GM23248 (cell line): Measurements from ENCODE around the gene IFT81. TPM values are rescaled to one million over a fixed set of nuclear protein-coding genes. Genes with fewer than 3 reads are reported as not detected.
"Not testable (repeated sequence)": the region's sequence is repeated elsewhere in the genome, so short reads cannot be mapped to it uniquely, and the experiment has no call there.

Experiments
- DNase-seq: peaks from one replicate; pipeline ENCODE4 v3.0.0-alpha.2; 2015
- H2AFZ ChIP-seq: fragments of 200-600 bp; sonication (generic); 2 replicates; pipeline ENCODE4 v1.6.1; 2016; ENCODE audit warnings: antibody characterized with exemption
- H3F3A ChIP-seq: fragments of 200-600 bp; sonication (generic); 2 replicates; pipeline ENCODE4 v1.6.1; 2016; ENCODE audit warnings: mild to moderate bottlenecking, antibody characterized with exemption, mixed run types; ENCODE audit not compliant: insufficient read depth
- H3K27ac ChIP-seq: fragments of 200-600 bp; sonication (generic); 2 replicates; pipeline ENCODE4 v1.5.1; 2016; ENCODE audit warnings: mild to moderate bottlenecking
- H3K27me3 ChIP-seq: fragments of 200-600 bp; sonication (generic); replicated peaks from 2 replicates; pipeline ENCODE4 v1.6.1; 2016; ENCODE audit warnings: mild to moderate bottlenecking; ENCODE audit not compliant: insufficient read depth
- H3K36me3 ChIP-seq: fragments of 200-600 bp; sonication (generic); 2 replicates; pipeline ENCODE4 v1.6.1; 2016; ENCODE audit warnings: low read depth, mild to moderate bottlenecking
- H3K4me1 ChIP-seq: fragments of 200-600 bp; sonication (generic); 2 replicates; pipeline ENCODE4 v1.6.1; 2016; ENCODE audit warnings: mild to moderate bottlenecking; ENCODE audit not compliant: insufficient read depth
- H3K4me2 ChIP-seq: fragments of 200-600 bp; sonication (generic); one replicate; pipeline ENCODE4 v1.6.1; 2016; ENCODE audit warnings: mild to moderate bottlenecking; ENCODE audit not compliant: unreplicated experiment
- H3K4me3 ChIP-seq: fragments of 200-600 bp; sonication (generic); 2 replicates; pipeline ENCODE4 v1.5.1; 2016; ENCODE audit warnings: mild to moderate bottlenecking
- H3K79me2 ChIP-seq: fragments of 200-600 bp; sonication (generic); 2 replicates; pipeline ENCODE4 v1.6.1; 2016; ENCODE audit warnings: mild to moderate bottlenecking; ENCODE audit not compliant: insufficient read depth
- H3K9ac ChIP-seq: fragments of 200-600 bp; sonication (generic); 2 replicates; pipeline ENCODE4 v1.6.1; 2016; ENCODE audit warnings: mild to moderate bottlenecking
- H3K9me2 ChIP-seq: fragments of 200-600 bp; sonication (generic); 2 replicates; pipeline ENCODE4 v1.6.1; 2016; ENCODE audit warnings: mixed run types, mild to moderate bottlenecking, moderate library complexity; ENCODE audit not compliant: insufficient read depth
- H3K9me3 ChIP-seq: fragments of 200-600 bp; sonication (generic); one replicate; pipeline ENCODE4 v1.6.1; 2017; ENCODE audit warnings: low read depth
- H4K20me1 ChIP-seq: fragments of 200-600 bp; sonication (generic); 2 replicates; pipeline ENCODE4 v1.6.0; 2016; ENCODE audit not compliant: insufficient read depth
- EZH2 ChIP-seq: fragments of 200-600 bp; sonication (generic); IDR thresholded peaks from 2 replicates; pipeline ENCODE4 v1.6.1; 2018; ENCODE audit warnings: antibody characterized with exemption, mild to moderate bottlenecking; ENCODE audit not compliant: insufficient read depth, poor library complexity, severe bottlenecking
- EZH2phosphoT487 ChIP-seq: fragments of 200-600 bp; sonication (generic); IDR thresholded peaks from 2 replicates; pipeline ENCODE4 v1.6.1; 2018; ENCODE audit warnings: antibody characterized with exemption, moderate library complexity, mild to moderate bottlenecking, low read depth; ENCODE audit not compliant: insufficient read depth
- WGBS, 2 experiments: methylation state at CpG; one replicate each; pipeline ENCODE4 v1.1.6; 2015 to 2017; ENCODE audit warnings: low lambda C conversion rate in 2 of 2, low coverage in 1 of 2; ENCODE audit errors: missing lambda C conversion rate in 2 of 2; 5-methylcytosine and 5-hydroxymethylcytosine counted together
- in situ Hi-C: fragments of 300-500 bp; cut with MboI; formaldehyde crosslinking; loops from 2 replicates; pipeline ENCODE4 v1.15.0; 2020
- polyA plus RNA-seq: library from polyadenylated mRNA; unstranded; fragments of >200 nt; fragmentation: Nextera tagmentation; extraction: Ambion mirVana; gene quantifications from 2 replicates; pipeline ENCODE4 v1.2.1, GENCODE V29; 2016
- total RNA-seq: library from RNA; depleted of rRNA; stranded (reverse); fragments of >200 nt; shearing (Covaris generic); gene quantifications from 2 replicates; pipeline ENCODE4 v1.2.3, GENCODE V29; 2014

The IFT81 gene
- total and polyA plus RNA-seq, 2 experiments from 2014 or later = 9.5 to 14.0 TPM

GRCh38 chr12:110222433-110222832, 98.3 kb downstream of the IFT81 start:
- WGBS, 2 experiments = 21 to 53% methylated on average over 1 of the region's 1 CpG
- no peaks in the 10 kb centered on the region for H3K27me3 ChIP-seq
- no peaks in the 10 kb centered on the region for H3K9me3 ChIP-seq
- H3K27ac ChIP-seq = no peak overlapping the region
- H3K9me2 ChIP-seq = no peaks in the 10 kb centered on the region
- no peak overlapping the region for H3K9ac ChIP-seq
- no peak overlapping the region for H2AFZ ChIP-seq
- DNase-seq = no peak
- in situ Hi-C loops = no loop called here
- H4K20me1 ChIP-seq = no peaks in the 10 kb centered on the region
- no peaks in the 10 kb centered on the region for H3K79me2 ChIP-seq
- H3K4me1 ChIP-seq = peaks cover 30% of the 10 kb centered on the region
- H3K4me2 ChIP-seq = no peak overlapping the region
- H3K36me3 ChIP-seq = no peaks in the 10 kb centered on the region
- H3F3A ChIP-seq = peaks cover 30% of the 10 kb centered on the region
- no peak overlapping the region for H3K4me3 ChIP-seq
- TF ChIP-seq EZH2phosphoT487 = no peak

- Histone ChIP-seq H3K4me1 (peaks cover 30% of the 10 kb centered on the region), H3K4me3 (peak overlapping the region; percentile 71), H3K27ac (peak overlapping the region; percentile 78), H3K36me3 (no peaks in the 10 kb centered on the region), H2AFZ (peak overlapping the region; percentile 66; the same call in 1 of the 2 replicates), H3K9ac (peak overlapping the region; percentile 66), H3K27me3 (no peaks in the 10 kb centered on the region), H3F3A (peaks cover 30% of the 10 kb centered on the region), H3K9me2 (no peaks in the 10 kb centered on the region), H3K4me2 (peak overlapping the region; percentile 96), H3K79me2 (no peaks in the 10 kb centered on the region), H3K9me3 (no peaks in the 10 kb centered on the region), H4K20me1 (no peaks in the 10 kb centered on the region)
- TF ChIP-seq EZH2phosphoT487 (no peak), EZH2 (no peak)
- in situ Hi-C loops = no loop called here
- peak; percentile 78 for DNase-seq
- WGBS, 2 experiments = 17 to 19% methylated on average over 4 of the region's 4 CpGs
These were observed 99.7 kb downstream of the IFT81 start for GRCh38 chr12:110223777-110224378.

GRCh38 chr12:110224379-110225304, 100.5 kb downstream of the IFT81 start:
- peak overlapping the region; percentile 66 for H2AFZ ChIP-seq
- H3K27ac ChIP-seq = peak overlapping the region; percentile 78

GRCh38 chr12:110227138-110227537, 103.0 kb downstream of the IFT81 start:
- 93 to 98% methylated on average over 3 of the region's 3 CpGs for WGBS, 2 experiments
- Histone ChIP-seq H3K27me3 (no peaks in the 10 kb centered on the region), H3F3A (peaks cover 27% of the 10 kb centered on the region), H3K27ac (no peak overlapping the region), H3K9ac (no peak overlapping the region), H2AFZ (no peak overlapping the region), H3K4me2 (no peak overlapping the region), H3K9me2 (no peaks in the 10 kb centered on the region), H3K4me3 (no peak overlapping the region), H3K9me3 (no peaks in the 10 kb centered on the region), H4K20me1 (no peaks in the 10 kb centered on the region), H3K4me1 (peaks cover 25% of the 10 kb centered on the region), H3K36me3 (no peaks in the 10 kb centered on the region), H3K79me2 (no peaks in the 10 kb centered on the region)
- in situ Hi-C loops = no loop called here
- no peak for DNase-seq
- TF ChIP-seq EZH2 (no peak), EZH2phosphoT487 (no peak)

More at GRCh38 chr12:110224379-110225304, 100.5 kb downstream of the IFT81 start:
- H3K79me2 ChIP-seq = no peaks in the 10 kb centered on the region
- H3K4me2 ChIP-seq = peak overlapping the region; percentile 96
- H3K4me1 ChIP-seq = peaks cover 30% of the 10 kb centered on the region
- peak; percentile 92 for DNase-seq
- in situ Hi-C loops = no loop called here
- peak overlapping the region; percentile 66 for H3K9ac ChIP-seq
- no peaks in the 10 kb centered on the region for H4K20me1 ChIP-seq
- peaks cover 30% of the 10 kb centered on the region for H3F3A ChIP-seq
- H3K27me3 ChIP-seq = no peaks in the 10 kb centered on the region
- H3K9me3 ChIP-seq = no peaks in the 10 kb centered on the region
- peak overlapping the region; percentile 71 for H3K4me3 ChIP-seq
- WGBS, 2 experiments = 8 to 10% methylated on average over 10 of the region's 10 CpGs
- no peaks in the 10 kb centered on the region for H3K36me3 ChIP-seq
- no peaks in the 10 kb centered on the region for H3K9me2 ChIP-seq
- no peak for TF ChIP-seq EZH2
- TF ChIP-seq EZH2phosphoT487 = no peak

DNA sequence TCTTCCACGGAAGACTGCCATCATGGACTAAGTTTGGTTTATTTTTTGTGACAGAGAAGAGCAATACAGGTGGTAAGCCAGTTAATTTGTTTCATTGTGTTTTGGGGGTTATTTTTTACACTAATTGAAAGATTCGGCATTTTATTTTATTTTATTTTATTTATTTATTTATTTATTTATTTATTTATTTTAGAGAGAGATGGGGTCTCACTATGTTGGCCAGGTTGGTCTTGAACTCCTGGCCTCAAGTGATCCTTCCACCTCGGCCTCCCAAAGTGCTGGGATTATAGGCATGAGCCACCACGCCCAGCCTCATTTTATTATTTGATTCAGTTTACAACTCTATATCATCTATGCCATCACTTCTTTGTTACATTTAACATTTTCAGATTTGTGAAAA, 104.2 kb downstream of the IFT81 start:
- WGBS, 2 experiments = 99 to 100% methylated on average over 4 of the region's 4 CpGs
- H3K9ac ChIP-seq, H3K4me2 ChIP-seq, H2AFZ ChIP-seq, H3K9me2 ChIP-seq, H3K27me3 ChIP-seq, H3K79me2 ChIP-seq, in situ Hi-C loops, H4K20me1 ChIP-seq, H3K27ac ChIP-seq, H3K36me3 ChIP-seq, H3K4me3 ChIP-seq, H3K9me3 ChIP-seq, DNase-seq: not testable (repeated sequence)
- Histone ChIP-seq H3K4me1 (peaks cover 17% of the 10 kb centered on the region), H3F3A (peaks cover 25% of the 10 kb centered on the region)
